K562 (cell line): ENCODE data around the gene PLGRKT. TPM values are rescaled to one million over a fixed set of nuclear protein-coding genes. Genes with fewer than 3 reads are reported as not detected.

ENCODE experiments used
- ATAC-seq: fragments of 200-7000 bp; cut with Tn5 transposase; 3 replicates; pipeline ENCODE4 v1.9.1; 2020; ENCODE audit warnings: moderate library complexity
- BruUV-seq: library from RNA; stranded (reverse); fragments of 400-500 nt; replicated peaks from 2 replicates; lab custom pipeline; 2021; lab: Mats Ljungman, UMichigan
- CTCF ChIA-PET: fragments of 300-600 bp; formaldehyde crosslinking; extraction: SDS; loops from one replicate; lab custom pipeline; 2021; ENCODE audit warnings: low intra/inter-chr PET ratio; lab: Yijun Ruan, JAX
- POLR2A ChIA-PET: fragments of 300-600, 350-650 bp; sonication (Branson Sonifier 250); formaldehyde crosslinking; extraction: SDS; loops from one replicate; lab custom pipeline; 2021; ENCODE audit warnings: antibody characterized with exemption, inconsistent platforms; lab: Yijun Ruan, JAX
- DNase-seq, 4 experiments: peaks; one replicate each; pipeline versions ENCODE4 v3.0.0 to v3.0.0-alpha.2; 2011 to 2018; ENCODE audit warnings: low spot score in 3 of 4, mixed read lengths in 3 of 4; ENCODE audit errors: extremely low read depth in 1 of 4
- FAIRE-seq: peaks from 2 replicates; lab custom pipeline; 2011; peaks lifted over from hg19 to GRCh38; lab: Jason Lieb, UNC
- H2AFZ ChIP-seq: 2 replicates; pipeline ENCODE4 v1.6.0; 2011; ENCODE audit warnings: low read depth, low read length, control low read depth, inconsistent platforms
- H3K27ac ChIP-seq: fragments of 200-600 bp; 3 replicates; pipeline ENCODE4 v1.8.0; 2011; ENCODE audit warnings: low read depth, mild to moderate bottlenecking, control low read depth, inconsistent platforms, low read length, moderate library complexity, mixed read lengths; ENCODE audit errors: extremely low read depth
- H3K27me3 ChIP-seq, 2 experiments: fragments of 300-600 bp in 1 of 2; 2 replicates in 1 of 2; 3 replicates in 1 of 2; pipeline versions ENCODE4 v1.6.0 to v1.8.0; 2011; ENCODE audit warnings: inconsistent platforms in 2 of 2, low read length in 2 of 2, mild to moderate bottlenecking in 1 of 2, mixed read lengths in 1 of 2, moderate library complexity in 1 of 2; ENCODE audit not compliant: control insufficient read depth in 2 of 2, insufficient read depth in 2 of 2
- H3K36me3 ChIP-seq: fragments of 300-600 bp; 3 replicates; pipeline ENCODE4 v1.8.0; 2011; ENCODE audit warnings: mild to moderate bottlenecking, low read length, inconsistent platforms; ENCODE audit not compliant: control insufficient read depth, insufficient read depth
- H3K4me1 ChIP-seq, 2 experiments: fragments of 200-600 bp in 1 of 2; replicated peaks in 1 of 2; 2 replicates in 1 of 2; 3 replicates in 1 of 2; pipeline versions ENCODE4 v1.5.1 to v1.8.0; 2011; ENCODE audit warnings: inconsistent platforms in 2 of 2, low read length in 2 of 2, mild to moderate bottlenecking in 1 of 2, mixed read lengths in 1 of 2, moderate library complexity in 1 of 2; ENCODE audit not compliant: control insufficient read depth in 2 of 2, insufficient read depth in 2 of 2
- H3K4me2 ChIP-seq: 2 replicates; pipeline ENCODE4 v1.6.1; 2011; ENCODE audit warnings: low read length, control low read depth, inconsistent platforms, mixed read lengths; ENCODE audit not compliant: insufficient read depth
- H3K4me3 ChIP-seq: fragments of 200-600 bp; sonication (generic), shearing (Covaris generic); 2 replicates; pipeline ENCODE4 v1.5.1; 2016; ENCODE audit warnings: control low read depth, inconsistent platforms
- H3K79me2 ChIP-seq: fragments of 200-600 bp; 3 replicates; pipeline ENCODE4 v1.8.0; 2011; ENCODE audit warnings: low read length, inconsistent platforms; ENCODE audit not compliant: control insufficient read depth, insufficient read depth
- H3K9ac ChIP-seq, 2 experiments: 2 replicates each; pipeline versions ENCODE4 v1.6.0 to v1.6.1; 2011; ENCODE audit warnings: low read depth in 2 of 2, low read length in 2 of 2, control low read depth in 1 of 2, inconsistent platforms in 1 of 2, mild to moderate bottlenecking in 1 of 2, mixed read lengths in 1 of 2; ENCODE audit not compliant: insufficient read depth in 1 of 2
- H3K9me1 ChIP-seq: one replicate; pipeline ENCODE4 v1.6.0; 2011; ENCODE audit warnings: inconsistent platforms, mild to moderate bottlenecking, low read length, moderate library complexity; ENCODE audit not compliant: control insufficient read depth, insufficient read depth
- H3K9me3 ChIP-seq: replicated peaks from 2 replicates; pipeline ENCODE4 v1.5.1; 2011; ENCODE audit warnings: low read depth, low read length, inconsistent platforms; ENCODE audit not compliant: control insufficient read depth, insufficient read depth
- H4K20me1 ChIP-seq: replicated peaks from 2 replicates; pipeline ENCODE4 v1.6.1; 2011; ENCODE audit warnings: low read length, inconsistent platforms, mixed read lengths; ENCODE audit not compliant: control insufficient read depth, insufficient read depth
- BCLAF1 ChIP-seq, 2 experiments: fragments of 450-650 bp in 1 of 2; IDR thresholded peaks; 2 replicates each; pipeline ENCODE4 v1.6.1; 2011 to 2017; ENCODE audit warnings: low read depth in 2 of 2, antibody characterized with exemption in 1 of 2, borderline replicate concordance in 1 of 2, low read length in 1 of 2, mild to moderate bottlenecking in 1 of 2, mixed read lengths in 1 of 2; ENCODE audit not compliant: control insufficient read depth in 1 of 2
- COPS2 ChIP-seq: fragments of 450-650 bp; conservative IDR thresholded peaks from 2 replicates; pipeline ENCODE4 v1.6.1; 2016; ENCODE audit warnings: mild to moderate bottlenecking, moderate library complexity
- DNMT1 ChIP-seq: fragments of 450-650 bp; IDR thresholded peaks from 2 replicates; pipeline ENCODE4 v1.6.1; 2016; ENCODE audit warnings: antibody characterized with exemption, mild to moderate bottlenecking
- KAT7 ChIP-seq: sonication (generic); formaldehyde crosslinking; IDR thresholded peaks from 2 replicates; pipeline ENCODE4 v1.8.0; 2022; ENCODE audit warnings: missing genetic modification reagents, mild to moderate bottlenecking, borderline replicate concordance
- KLF10 ChIP-seq: fragments of 250-450 bp; sonication (Bioruptor Pico); IDR thresholded peaks from 2 replicates; pipeline ENCODE4 v1.6.1; 2021; ENCODE audit warnings: matching md5 sums
- L3MBTL2 ChIP-seq: fragments of 450-650 bp; IDR thresholded peaks from 2 replicates; pipeline ENCODE4 v1.6.1; 2016; ENCODE audit warnings: mild to moderate bottlenecking, moderate library complexity
- MBD2 ChIP-seq: sonication (generic); IDR thresholded peaks from 2 replicates; pipeline ENCODE4 v1.6.1; 2016; ENCODE audit warnings: low read depth, borderline replicate concordance
- PPARD ChIP-seq: fragments of 250-450 bp; sonication (Bioruptor Pico); IDR thresholded peaks from 2 replicates; pipeline ENCODE4 v1.8.0; 2022; ENCODE audit warnings: inconsistent platforms, mild to moderate bottlenecking, moderate library complexity
- RB1 ChIP-seq: fragments of 450-650 bp; IDR thresholded peaks from 2 replicates; pipeline ENCODE4 v1.6.1; 2017; ENCODE audit warnings: low read depth, mild to moderate bottlenecking
- RNF219 ChIP-seq: fragments of 250-450 bp; sonication (Bioruptor Pico); IDR thresholded peaks from 2 replicates; pipeline ENCODE4 v1.5.0; 2022; ENCODE audit warnings: mild to moderate bottlenecking
- SAFB ChIP-seq: fragments of 200-400 bp; formaldehyde crosslinking; IDR thresholded peaks from 2 replicates; pipeline ENCODE4 v1.6.1; 2017; ENCODE audit warnings: low read depth, low read length, borderline replicate concordance
- SMARCE1 ChIP-seq: fragments of 450-650 bp; IDR thresholded peaks from 2 replicates; pipeline ENCODE4 v1.7.1; 2016; ENCODE audit warnings: mild to moderate bottlenecking
- TBL1XR1 ChIP-seq, 2 experiments: IDR thresholded peaks; 2 replicates each; pipeline ENCODE4 v1.6.1; 2012; ENCODE audit warnings: improper control_type of control experiment in 2 of 2, low read length in 2 of 2, mild to moderate bottlenecking in 1 of 2
- XRCC3 ChIP-seq: fragments of 450-650 bp; IDR thresholded peaks from 2 replicates; pipeline ENCODE4 v1.6.1; 2017; ENCODE audit warnings: mild to moderate bottlenecking, moderate library complexity
- ZBTB9 ChIP-seq: fragments of 450-650 bp; formaldehyde crosslinking; IDR thresholded peaks from 2 replicates; pipeline ENCODE4 v1.4.0; 2020; ENCODE audit warnings: mild to moderate bottlenecking, moderate library complexity
- WGBS: fragments of 100-300 bp; shearing (Covaris generic); methylation state at CpG from one replicate; pipeline ENCODE4 v1.1.6; 2016; ENCODE audit warnings: low coverage, mixed read lengths; ENCODE audit not compliant: insufficient coverage; ENCODE audit errors: missing lambda C conversion rate; 5-methylcytosine and 5-hydroxymethylcytosine counted together
- in situ Hi-C: fragments of 300-500 bp; cut with MboI; formaldehyde crosslinking; loops from 4 replicates; pipeline ENCODE4 v1.15.0; 2018; ENCODE audit warnings: inconsistent platforms, mixed read lengths
- intact Hi-C: fragments of 100-400 bp; cut with micrococcal nuclease; formaldehyde crosslinking; loops from 2 replicates; pipeline ENCODE4 v1.14.2; 2022
- polyA plus RNA-seq, 8 experiments: library from polyadenylated mRNA; depleted of rRNA in 4 of 8; stranded (reverse) in 5 of 8; unstranded in 3 of 8; fragments of >200 nt; fragmentation: Nextera tagmentation in 2 of 8; fragmentation: Illumina TruSeq in 1 of 8; extraction: Ambion mirVana in 2 of 8; extraction: Trizol in 1 of 8; gene quantifications; 2 replicates each; pipeline versions ENCODE4 v1.2.1 to v1.2.3, GENCODE V29; 2011 to 2014; ENCODE audit warnings: inconsistent platforms in 1 of 8, missing spikeins in 1 of 8
- total RNA-seq, 7 experiments: library from RNA; depleted of rRNA in 6 of 7; stranded (reverse); fragments of >200 nt in 6 of 7; fragmentation: Illumina TruSeq in 2 of 7; extraction: Trizol in 2 of 7; gene quantifications; 2 replicates each; pipeline versions ENCODE4 v1.2.1 to v1.2.3, GENCODE V29; 2011 to 2021; ENCODE audit warnings: low replicate concordance in 1 of 7

PLGRKT gene
- total and polyA plus RNA-seq, 9 of the 15 experiments (the other 6 are each of a cell fraction or from before 2014, with no cell fraction given) = 4.7 to 13.8 (median 6.5) TPM

GRCh38 chr9:5375790-5376477, 61.8 kb downstream of the PLGRKT start:
- Histone ChIP-seq H4K20me1 (no peaks in the 10 kb centered on the region), H3K9me3 (no peaks in the 10 kb centered on the region), H3K27ac (no peak overlapping the region), H3K4me3 (no peak overlapping the region), H3K27me3 (no peaks in the 10 kb centered on the region), H3K79me2 (no peaks in the 10 kb centered on the region), H3K9ac (no peak overlapping the region), H2AFZ (no peak overlapping the region), H3K9me1 (no peaks in the 10 kb centered on the region), H3K36me3 (no peaks in the 10 kb centered on the region), H3K4me1 (no peaks in the 10 kb centered on the region), H3K4me2 (no peak overlapping the region)
- DNase-seq (no peak), ATAC-seq (no peak), FAIRE-seq (no peak)
- intact Hi-C loops = no loop called here
- ChIA-PET CTCF (no interaction called here), POLR2A (no interaction called here)
- BruUV-seq = no TSS peak
- in situ Hi-C loops = no loop called here
- WGBS = 4% methylated on average over 6 of the region's 6 CpGs
- TF ChIP-seq KLF10 (CRISPR knock-in tag) (no peak), SAFB (no peak), PPARD (no peak), L3MBTL2 (no peak), SMARCE1 (no peak), RNF219 (CRISPR knock-in tag) (no peak), BCLAF1 (IDR thresholded peaks at IDR 0.05; ENCODE audit: borderline replicate concordance in 1 of 2, control insufficient read depth in 1 of 2, low read depth in 2 of 2, low read length in 1 of 2) (no peak), MBD2 (no peak), XRCC3 (no peak), RB1 (no peak), TBL1XR1 (IDR thresholded peaks at IDR 0.05; ENCODE audit: low read length in 2 of 2) (no peak), KAT7 (CRISPR knock-in tag) (no peak), ZBTB9 (CRISPR knock-in tag) (no peak), DNMT1 (no peak), COPS2 (no peak)
